Esophagus squamous epithelium (tissue), 5 donors: ENCODE data around the gene RYR1. TPM values are rescaled to one million over a fixed set of nuclear protein-coding genes. Genes with fewer than 3 reads are reported as not detected.
"Not testable (repeated sequence)": the region's sequence is repeated elsewhere in the genome, so short reads cannot be mapped to it uniquely, and the experiment has no call there.

ENCODE experiments used
- DNase-seq: peaks from one replicate; lab custom pipeline; 2025; lab: John Stamatoyannopoulos, UW
- H3K27ac ChIP-seq, 4 donors: fragments of 200-600 bp; sonication (generic); one replicate each; pipeline ENCODE4 v1.5.1; 2016 to 2019; ENCODE audit warnings: mild to moderate bottlenecking in 1 of 4
- H3K27me3 ChIP-seq, 4 donors: fragments of 200-600 bp; sonication (generic); 1 replicate in 3 of 4; 2 replicates in 1 of 4; pipeline versions ENCODE4 v1.5.1 to v1.6.0; 2017 to 2021; ENCODE audit warnings: antibody characterized with exemption in 1 of 4
- H3K36me3 ChIP-seq, 3 donors: fragments of 200-600 bp; sonication (generic); one replicate each; pipeline ENCODE4 v1.5.1; 2016 to 2019
- H3K4me1 ChIP-seq, 3 donors: fragments of 200-600 bp; sonication (generic); one replicate each; pipeline ENCODE4 v1.5.1; 2017 to 2019
- H3K4me3 ChIP-seq, 4 donors: fragments of 200-600 bp; sonication (generic); 1 replicate in 3 of 4; 2 replicates in 1 of 4; pipeline ENCODE4 v1.5.1; 2016 to 2019; ENCODE audit warnings: mild to moderate bottlenecking in 2 of 4, moderate library complexity in 1 of 4
- H3K9me3 ChIP-seq, 3 donors: fragments of 200-600 bp; sonication (generic); one replicate each; pipeline ENCODE4 v1.5.1; 2016 to 2019
- CTCF ChIP-seq, 6 experiments: fragments of 450-650 bp in 4 of 6; fragments of 200-600 bp in 2 of 6; sonication (generic) in 2 of 6; IDR thresholded peaks; one replicate each; pipeline ENCODE4 v1.5.1; 2016 to 2019; ENCODE audit warnings: antibody characterized with exemption in 6 of 6, mild to moderate bottlenecking in 4 of 6, moderate library complexity in 4 of 6
- POLR2A ChIP-seq, 4 donors: fragments of 450-650 bp; IDR thresholded peaks; one replicate each; pipeline ENCODE4 v1.6.1; 2017; ENCODE audit warnings: antibody characterized with exemption in 4 of 4, mild to moderate bottlenecking in 4 of 4, moderate library complexity in 3 of 4
- WGBS, 2 donors: methylation state at CpG; one replicate each; pipeline ENCODE4 v1.1.5; 2018; 5-methylcytosine and 5-hydroxymethylcytosine counted together
- intact Hi-C: fragments of 100-400 bp; cut with DNase I; formaldehyde crosslinking; loops from one replicate; pipeline ENCODE4 v1.15.0; 2022
- total RNA-seq, 4 donors: library from RNA; depleted of rRNA; stranded (reverse); fragments of >200 nt; gene quantifications; one replicate each; pipeline ENCODE4 v1.1.0, GENCODE V29; 2016
- donor health status: DM: yes; HTN: yes; CAD: no.

RYR1 gene
- total RNA-seq, 4 donors from 2014 or later = 11.2 to 18.3 (median 13.8) TPM

DNA sequence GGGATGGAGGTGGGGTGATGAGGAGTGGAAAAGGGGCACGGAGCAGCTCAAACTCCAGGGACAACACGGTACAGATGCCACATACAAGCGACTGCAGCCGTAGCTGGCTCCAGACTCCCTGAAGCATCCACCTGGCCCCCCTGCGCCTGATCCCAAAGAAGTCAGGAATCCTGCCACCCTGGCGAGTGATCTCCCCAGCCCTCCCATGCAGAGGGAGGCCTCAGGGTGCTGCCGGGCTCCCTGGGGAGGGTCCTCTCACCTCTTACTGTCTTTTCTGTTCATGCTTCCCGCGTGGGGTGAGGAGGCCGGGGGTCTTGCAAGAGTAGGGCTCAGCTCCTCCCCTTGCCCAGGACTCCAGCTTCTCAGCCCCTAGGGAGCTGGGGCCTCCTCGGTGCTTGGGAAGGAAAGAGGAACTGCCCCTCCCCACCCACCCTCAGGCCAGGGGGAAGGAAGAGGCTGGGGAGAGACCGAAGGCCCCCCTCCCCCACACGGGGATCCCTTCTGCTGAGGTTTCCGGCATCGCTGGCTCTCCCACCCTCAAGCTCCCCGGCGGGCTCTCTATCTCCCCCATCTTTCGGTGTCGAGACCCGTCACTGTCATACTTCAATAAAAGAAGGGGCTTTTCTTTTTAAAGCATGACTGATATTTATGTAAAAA lies 7.6 kb upstream of the RYR1 start, which contains the start of gene RASGRP4:
Gene RASGRP4, minus strand, starts transcription at position 410 of the 657 bp plus-strand sequence. Its CDS starts 128 bp downstream, at position 282.
- intact Hi-C loops = no loop called here
- no peak for DNase-seq
- Histone ChIP-seq H3K27ac (peak within 1 kb of the TSS in 2 of 4 donors; percentile 1 to 5), H3K36me3 (no peaks in the 10 kb centered on the region), H3K4me3 (peak within 1 kb of the TSS in 3 of 4 donors; percentile 21 to 54 (median 28)), H3K27me3 (peaks cover 0 to 45% (median 0%) of the 10 kb centered on the region in 4 donors), H3K9me3 (no peaks in the 10 kb centered on the region), H3K4me1 (no peaks in the 10 kb centered on the region)
- 24 to 39% methylated on average over 11 of the region's 20 CpGs for WGBS, 2 donors
- no peak for TF ChIP-seq CTCF (IDR thresholded peaks at IDR 0.05)

- intact Hi-C loops, H3K9me3 ChIP-seq, H3K4me3 ChIP-seq, H3K4me1 ChIP-seq, H3K36me3 ChIP-seq, H3K27ac ChIP-seq, DNase-seq: not testable (repeated sequence)
- peaks cover 0 to 40% (median 0%) of the 10 kb centered on the region in 4 donors for H3K27me3 ChIP-seq
- 45 to 54% methylated on average over 16 to 17 of the region's 17 CpGs for WGBS, 2 donors
Measured at GRCh38 chr19:38427035-38427677, 6.3 kb upstream of the RYR1 start.

GRCh38 chr19:38429055-38429810 lies 4.3 kb upstream of the RYR1 start:
- no peak for DNase-seq
- H3K36me3 ChIP-seq = no peaks in the 10 kb centered on the region
- H3K9me3 ChIP-seq = no peaks in the 10 kb centered on the region
- peaks cover 0 to 8% (median 6%) of the 10 kb centered on the region in 3 donors for H3K4me1 ChIP-seq
- 55 to 56% methylated on average over 14 of the region's 14 CpGs for WGBS, 2 donors
- peaks cover 0 to 43% (median 0%) of the 10 kb centered on the region in 4 donors for H3K27me3 ChIP-seq
- intact Hi-C loops = no loop called here
- no peak overlapping the region for H3K4me3 ChIP-seq
- H3K27ac ChIP-seq = no peak overlapping the region
- TF ChIP-seq POLR2A (IDR thresholded peaks at IDR 0.05) (no peak), CTCF (IDR thresholded peaks at IDR 0.05) (no peak)

DNA sequence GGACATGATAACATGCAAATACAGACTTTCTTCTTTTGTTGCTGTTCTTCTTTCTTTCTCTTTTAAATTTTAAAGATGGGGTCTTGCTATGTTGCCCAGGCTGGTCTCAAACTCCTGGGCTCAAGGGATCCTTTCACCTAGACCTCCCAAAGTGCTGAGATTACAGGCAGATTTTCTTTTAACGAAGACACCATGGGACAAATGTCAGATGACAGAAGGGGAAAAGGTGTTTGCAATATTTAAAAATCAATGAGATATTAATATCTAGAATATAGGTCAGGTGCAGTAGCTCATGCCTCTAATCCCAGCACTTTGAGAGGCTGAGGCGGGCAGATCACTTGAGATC lies 3.7 kb upstream of the RYR1 start:
- WGBS, 2 donors = 72 to 88% methylated on average over 2 of the region's 2 CpGs

GRCh38 chr19:38430931-38431330 lies 2.6 kb upstream of the RYR1 start:
- intact Hi-C loops = no loop called here
- Histone ChIP-seq H3K27me3 (peaks cover 0 to 43% (median 0%) of the 10 kb centered on the region in 4 donors), H3K27ac (no peak overlapping the region), H3K36me3 (no peaks in the 10 kb centered on the region), H3K4me3 (no peak overlapping the region), H3K9me3 (no peaks in the 10 kb centered on the region), H3K4me1 (peaks cover 0 to 8% (median 6%) of the 10 kb centered on the region in 3 donors)
- no peak for DNase-seq
- TF ChIP-seq CTCF (IDR thresholded peaks at IDR 0.05) (no peak), POLR2A (IDR thresholded peaks at IDR 0.05) (no peak)
- 77 to 79% methylated on average over 7 of the region's 7 CpGs for WGBS, 2 donors

More for the DNA sequence above, 3.7 kb upstream of the RYR1 start:
- DNase-seq = no peak
- TF ChIP-seq POLR2A (IDR thresholded peaks at IDR 0.05) (no peak), CTCF (IDR thresholded peaks at IDR 0.05) (no peak)
- Histone ChIP-seq H3K4me3 (no peak overlapping the region), H3K9me3 (no peaks in the 10 kb centered on the region), H3K4me1 (peaks cover 0 to 8% (median 6%) of the 10 kb centered on the region in 3 donors), H3K27ac (no peak overlapping the region), H3K36me3 (no peaks in the 10 kb centered on the region), H3K27me3 (peaks cover 0 to 43% (median 0%) of the 10 kb centered on the region in 4 donors)
- intact Hi-C loops = no loop called here
